ENCODE results near the gene CYSTM1. TPM values are rescaled to one million over a fixed set of nuclear protein-coding genes. Genes with fewer than 3 reads are reported as not detected.
"Not testable (repeated sequence)": the region's sequence is repeated elsewhere in the genome, so short reads cannot be mapped to it uniquely, and the experiment has no call there.

The CYSTM1 gene
- total RNA-seq, 8 experiments from 2014 or later: 18.8 to 102 (median 28.2) TPM

DNA sequence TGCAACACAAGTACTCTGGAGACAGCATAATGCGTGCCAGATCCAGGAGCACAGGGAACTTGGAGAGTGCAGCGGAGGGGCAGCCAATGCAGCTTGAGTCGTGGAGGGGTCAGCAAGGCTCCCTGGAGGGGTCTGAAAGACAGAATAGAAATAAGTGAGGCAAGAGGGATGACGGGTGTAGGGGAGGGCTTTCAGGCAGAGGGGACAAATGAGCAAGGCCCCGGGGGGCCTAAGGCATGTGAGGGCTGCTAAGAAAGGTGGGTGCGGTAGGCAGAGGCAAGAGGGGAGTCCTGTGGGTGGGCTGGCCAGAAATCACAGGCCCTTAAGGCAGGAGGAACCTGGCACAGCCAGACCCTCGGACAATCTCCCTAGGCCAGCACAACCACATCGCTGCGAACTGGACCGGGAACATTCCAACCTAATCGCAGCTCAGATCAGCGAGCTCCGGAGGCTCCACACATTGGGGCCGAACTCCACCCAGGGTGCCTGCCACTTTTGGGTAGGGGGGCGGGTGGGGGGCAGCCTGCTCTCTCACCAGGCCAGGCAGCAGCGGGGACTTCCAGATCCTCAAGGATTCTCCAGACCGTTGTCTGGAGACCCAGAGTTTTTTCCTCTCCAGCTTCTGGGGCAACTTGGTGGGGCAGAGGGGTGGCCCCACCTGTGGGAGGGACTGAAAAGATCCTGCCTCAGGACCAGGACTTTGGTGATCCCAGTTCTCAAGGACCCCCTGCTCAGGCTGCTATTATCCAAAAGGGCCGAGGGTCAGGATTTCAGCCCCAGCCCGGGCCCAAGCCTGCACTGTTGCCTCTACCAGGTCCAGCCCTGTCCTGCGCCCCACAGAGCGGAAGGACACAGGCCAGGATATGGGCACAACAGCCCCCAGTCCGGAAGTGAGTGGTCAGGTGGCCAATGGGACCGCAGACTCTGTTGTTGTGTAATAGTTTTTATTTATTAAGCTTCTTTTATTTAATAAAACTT, 22.7 kb upstream of the CYSTM1 start:
- WGBS, 10 experiments: 46 to 83% (median 69%) methylated on average over 1 to 8 of the region's 23 CpGs; no CpG with 5 or more reads in 4 of the 10 experiments
- H3K4me3 ChIP-seq: no peak overlapping the region
- ATAC-seq (replicated peaks in 6 of 8): no peak
- no peak overlapping the region for H3K27ac ChIP-seq
- peaks cover 0 to 15% of the 10 kb centered on the region in 2 donors for H3K4me1 ChIP-seq (replicated peaks in 1 of 2)
- in situ Hi-C loops (cut with MboI; ENCODE audit: low pct_unique_long_range_greater_than_20kb in 2 of 9, low sequenced_read_pairs in 9 of 9, unreplicated experiment in 9 of 9): loop anchor here in 6 of 9 experiments (10.0 to 25.0 kb wide), 3 partner anchors 78 to 365 kb away; partner anchors contain the start of gene PSD2 (in 3 of the 6)

DNA sequence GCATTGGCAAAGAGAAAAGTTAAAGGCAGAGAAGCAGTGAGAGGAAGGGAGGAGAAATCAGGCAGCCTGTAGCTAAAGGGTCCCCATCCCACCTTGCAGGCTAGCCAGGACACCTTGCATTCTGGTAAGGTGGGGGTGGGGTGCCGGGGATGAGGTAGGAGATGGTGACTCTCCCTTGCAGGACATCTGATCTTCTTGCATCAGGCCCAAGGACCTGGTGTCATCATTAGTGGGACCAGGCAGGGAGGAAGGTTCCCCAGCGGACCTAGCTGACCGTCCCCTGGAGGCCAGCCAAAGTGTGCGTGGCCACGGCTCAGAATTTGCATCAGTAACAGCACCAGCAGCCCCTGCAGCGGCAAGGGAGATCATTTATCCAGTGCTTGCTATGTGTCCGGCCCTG, 21.7 kb upstream of the CYSTM1 start:
- Histone ChIP-seq H3K4me1 (replicated peaks in 1 of 2) (peaks cover 0 to 15% of the 10 kb centered on the region in 2 donors), H3K4me3 (no peak overlapping the region), H3K27ac (no peak overlapping the region)
- in situ Hi-C loops (cut with MboI; ENCODE audit: low pct_unique_long_range_greater_than_20kb in 2 of 9, low sequenced_read_pairs in 9 of 9, unreplicated experiment in 9 of 9): loop anchor here in 6 of 9 experiments (10.0 to 25.0 kb wide), 3 partner anchors 78 to 366 kb away; partner anchors contain the start of gene PSD2 (in 3 of the 6)
- 14 to 80% (median 43%) methylated on average over 1 to 6 of the region's 7 CpGs; no CpG with 5 or more reads in 4 of the 10 experiments for WGBS, 10 experiments
- ATAC-seq (replicated peaks in 6 of 8): peak in 3 of 8 experiments; percentile 37 to 57 (median 53)

DNA sequence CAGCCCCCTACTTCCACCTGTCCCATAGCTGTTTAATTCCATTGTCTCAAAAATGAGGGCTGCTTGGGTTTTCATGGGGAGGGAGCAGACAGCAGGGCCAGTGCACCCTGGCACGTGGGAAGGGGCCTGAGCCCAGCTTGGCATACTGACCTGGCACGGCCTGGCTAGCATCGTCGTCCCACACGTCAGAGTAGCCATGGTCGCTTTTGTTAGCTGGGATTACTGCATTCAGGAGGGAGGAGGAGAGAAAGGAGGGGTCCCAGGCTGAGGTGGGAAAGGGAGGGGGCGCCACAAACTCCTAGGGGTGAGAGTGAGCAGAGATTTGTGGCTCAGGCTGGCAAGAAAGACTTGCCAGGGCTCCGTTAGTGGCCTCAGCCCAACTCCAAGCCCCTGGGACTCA, 21.1 kb upstream of the CYSTM1 start:
- 33 to 50% (median 36%) methylated on average over 1 to 6 of the region's 8 CpGs; no CpG with 5 or more reads in 7 of the 10 experiments for whole genome bisulfite sequencing, 10 experiments

DNA sequence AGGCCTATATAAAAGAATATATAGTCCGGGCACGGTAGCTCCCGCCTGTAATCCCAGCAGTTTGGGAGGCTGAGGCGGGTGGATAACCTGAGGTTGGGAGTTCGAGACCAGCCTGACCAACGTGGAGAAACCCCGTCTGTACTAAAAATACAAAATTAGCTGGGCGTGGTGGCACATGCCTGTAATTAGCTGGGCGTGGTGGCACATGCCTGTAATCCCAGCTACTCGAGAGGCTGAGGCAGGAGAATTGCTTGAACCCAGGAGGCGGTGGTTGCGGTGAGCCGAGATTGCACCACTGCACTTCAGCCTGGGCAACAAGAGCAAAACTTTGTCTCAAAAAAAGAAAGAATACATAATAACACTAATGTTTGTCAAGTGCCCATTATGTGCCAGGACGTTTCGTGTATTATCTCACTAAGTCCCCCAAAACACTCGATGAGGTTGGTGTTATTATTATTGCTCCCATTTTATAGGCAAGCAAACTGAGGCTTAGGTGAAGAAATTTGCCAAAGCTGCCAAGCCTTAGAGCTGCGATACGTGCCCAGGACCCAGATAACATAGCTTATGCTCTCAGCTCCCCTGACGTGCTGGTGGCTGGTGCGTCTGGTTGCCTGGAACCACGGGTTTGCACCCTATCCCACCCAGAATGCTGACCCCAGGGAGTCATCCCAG, 20.1 kb upstream of the CYSTM1 start:
- in situ Hi-C loops (cut with MboI; ENCODE audit: low pct_unique_long_range_greater_than_20kb in 2 of 9, low sequenced_read_pairs in 9 of 9, unreplicated experiment in 9 of 9): loop anchor here in 6 of 9 experiments (10.0 to 25.0 kb wide), 3 partner anchors 80 to 368 kb away; partner anchors contain the start of gene PSD2 (in 3 of the 6)
- H3K27ac ChIP-seq; ATAC-seq (replicated peaks in 6 of 8); H3K4me3 ChIP-seq: not testable (repeated sequence)
- peaks cover 0 to 15% of the 10 kb centered on the region in 2 donors for H3K4me1 ChIP-seq (replicated peaks in 1 of 2)
- WGBS, 10 experiments: 50 to 100% (median 84%) methylated on average over 1 to 12 of the region's 21 CpGs; no CpG with 5 or more reads in 1 of the 10 experiments

More for the DNA sequence above, 21.1 kb upstream of the CYSTM1 start:
- in situ Hi-C loops (cut with MboI; ENCODE audit: low pct_unique_long_range_greater_than_20kb in 2 of 9, low sequenced_read_pairs in 9 of 9, unreplicated experiment in 9 of 9): loop anchor here in 6 of 9 experiments (10.0 to 25.0 kb wide), 3 partner anchors 79 to 367 kb away; partner anchors contain the start of gene PSD2 (in 3 of the 6)
- ATAC-seq (replicated peaks in 6 of 8): no peak
- Histone ChIP-seq H3K27ac (no peak overlapping the region), H3K4me3 (no peak overlapping the region), H3K4me1 (replicated peaks in 1 of 2) (peaks cover 0 to 15% of the 10 kb centered on the region in 2 donors)

DNA sequence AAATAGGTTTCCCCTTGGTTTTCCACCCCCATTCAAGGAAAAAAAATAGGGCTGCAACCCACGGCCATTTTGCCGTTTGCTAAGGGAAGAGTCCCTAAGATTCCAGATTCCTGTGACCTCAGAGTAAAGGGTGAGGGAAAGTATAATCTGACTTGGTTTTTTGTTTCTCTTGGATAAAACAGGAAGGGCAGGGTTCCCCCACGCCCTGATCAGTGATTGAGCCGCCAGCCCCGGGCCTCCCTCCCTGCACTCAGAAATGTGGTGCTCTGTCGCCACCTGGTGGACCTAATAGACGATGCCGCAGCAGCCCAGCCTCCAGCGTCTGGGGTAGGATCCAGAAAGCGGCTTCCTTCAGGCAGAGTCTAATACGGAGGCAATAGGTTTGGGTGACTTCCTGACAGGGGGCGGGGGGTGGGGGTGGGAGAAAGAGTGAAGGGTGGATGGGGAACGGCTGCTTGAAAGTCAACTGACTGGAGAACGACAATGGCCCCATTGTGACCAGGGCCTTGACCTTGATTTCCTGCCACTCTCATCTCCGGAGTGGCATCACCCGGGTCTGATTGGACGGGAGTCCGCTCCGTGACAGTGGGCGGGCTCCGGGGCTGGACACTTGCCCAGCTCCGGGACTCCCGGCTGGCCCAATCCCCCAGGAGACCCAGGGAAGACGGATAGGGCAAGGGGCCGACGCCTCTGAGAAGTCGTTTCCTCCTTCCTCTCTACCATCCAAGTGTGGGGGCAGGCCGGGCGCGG, 17.8 kb upstream of the CYSTM1 start:
- H3K4me3 ChIP-seq: peak overlapping the region in 2 of 5 donors; percentile 1 to 10
- WGBS, 10 experiments: 0 to 25% (median 0%) methylated on average over 1 to 4 of the region's 30 CpGs; no CpG with 5 or more reads in 4 of the 10 experiments
- H3K27ac ChIP-seq: no peak overlapping the region
- peak; percentile 89 to 99 (median 96) for ATAC-seq (replicated peaks in 6 of 8)
- in situ Hi-C loops (cut with MboI; ENCODE audit: low pct_unique_long_range_greater_than_20kb in 2 of 9, low sequenced_read_pairs in 9 of 9, unreplicated experiment in 9 of 9): loop anchor here in 6 of 9 experiments (10.0 to 25.0 kb wide), 3 partner anchors 82 to 370 kb away; partner anchors contain the start of gene PSD2 (in 3 of the 6)
- H3K4me1 ChIP-seq (replicated peaks in 1 of 2): peaks cover 0 to 15% of the 10 kb centered on the region in 2 donors

DNA sequence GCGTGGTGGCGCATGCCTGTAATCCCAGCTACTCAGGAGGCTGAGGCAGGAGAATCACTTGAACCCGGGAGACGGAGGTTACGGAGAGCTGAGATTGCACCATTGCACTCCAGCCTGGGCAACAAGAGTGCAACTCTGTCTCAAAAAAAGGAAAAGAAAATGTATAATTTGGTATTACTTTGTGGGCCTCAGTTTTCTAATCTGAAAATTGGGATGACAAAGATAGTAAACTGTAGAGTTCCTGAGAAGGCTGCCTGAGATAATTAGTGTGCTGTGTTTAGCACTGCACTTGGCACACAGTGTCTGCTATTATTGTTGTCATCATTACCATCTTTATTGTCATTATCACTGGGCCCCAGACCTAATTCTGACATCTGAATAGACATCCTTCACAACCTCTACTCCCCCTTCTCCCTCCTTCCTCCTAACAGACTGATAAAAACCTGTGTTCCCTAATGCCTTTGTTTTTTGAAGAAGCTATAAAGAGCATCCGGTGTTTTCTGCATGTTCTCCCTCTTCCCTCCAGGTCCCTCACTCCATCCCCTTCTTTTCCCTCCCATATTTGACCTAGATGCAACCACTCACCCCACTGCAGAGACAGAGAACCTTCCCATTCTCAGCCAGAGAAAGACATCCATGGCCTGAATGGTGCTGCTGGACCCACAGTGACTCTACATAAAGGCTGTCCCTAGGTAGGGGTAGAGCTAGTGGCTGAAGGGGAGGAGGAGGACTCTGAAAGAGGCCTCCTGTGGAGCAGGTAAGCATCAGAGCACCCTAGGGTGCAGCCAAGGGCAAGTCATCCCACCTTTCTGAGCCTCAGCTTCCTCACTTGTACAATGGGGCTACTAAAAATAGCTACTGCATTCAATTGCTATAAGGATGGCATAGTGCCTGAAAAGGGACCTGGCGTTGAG, 15.7 kb upstream of the CYSTM1 start:
- Histone ChIP-seq H3K4me1 (replicated peaks in 1 of 2) (peaks cover 0 to 4% of the 10 kb centered on the region in 2 donors), H3K27ac (no peak overlapping the region), H3K4me3 (no peak overlapping the region)
- ATAC-seq (replicated peaks in 6 of 8): no peak
- 25 to 100% (median 83%) methylated on average over 1 to 7 of the region's 7 CpGs for WGBS, 10 experiments
- in situ Hi-C loops (cut with MboI; ENCODE audit: low pct_unique_long_range_greater_than_20kb in 2 of 9, low sequenced_read_pairs in 9 of 9, unreplicated experiment in 9 of 9): loop anchor here in 6 of 9 experiments (10.0 to 25.0 kb wide), 3 partner anchors 84 to 372 kb away; partner anchors contain the start of gene PSD2 (in 3 of the 6)

DNA sequence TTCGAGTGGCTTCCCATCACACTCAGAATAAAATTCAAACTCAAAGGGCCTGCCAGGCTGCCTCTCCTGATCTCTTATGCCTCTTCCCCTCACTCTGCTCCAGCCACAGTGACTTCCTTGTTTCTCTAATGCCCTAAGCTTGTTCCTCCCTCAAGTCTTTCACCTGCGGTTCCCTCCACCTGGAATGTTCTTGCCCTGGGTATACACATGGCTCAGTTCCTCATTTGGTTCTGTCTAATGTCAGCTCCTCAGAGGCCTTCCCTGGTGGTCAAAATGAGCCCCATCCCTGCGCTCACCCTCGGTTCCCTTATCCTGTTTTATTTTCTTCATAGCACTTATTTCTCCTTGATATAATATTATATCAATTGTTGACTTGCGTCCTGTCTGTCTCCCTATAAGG, 12.7 kb upstream of the CYSTM1 start:
- ATAC-seq (replicated peaks in 6 of 8): no peak
- Histone ChIP-seq H3K27ac (no peak overlapping the region), H3K4me3 (no peak overlapping the region), H3K4me1 (replicated peaks in 1 of 2) (no peaks in the 10 kb centered on the region)
- 50 to 100% (median 87%) methylated on average over 1 to 4 of the region's 5 CpGs; no CpG with 5 or more reads in 1 of the 10 experiments for WGBS, 10 experiments
- in situ Hi-C loops (cut with MboI; ENCODE audit: low pct_unique_long_range_greater_than_20kb in 2 of 9, low sequenced_read_pairs in 9 of 9, unreplicated experiment in 9 of 9): loop anchor here in 6 of 9 experiments (25.0 kb wide), 2 partner anchors 100 to 375 kb away; partner anchors contain the start of gene PSD2 (in 3 of the 6)

DNA sequence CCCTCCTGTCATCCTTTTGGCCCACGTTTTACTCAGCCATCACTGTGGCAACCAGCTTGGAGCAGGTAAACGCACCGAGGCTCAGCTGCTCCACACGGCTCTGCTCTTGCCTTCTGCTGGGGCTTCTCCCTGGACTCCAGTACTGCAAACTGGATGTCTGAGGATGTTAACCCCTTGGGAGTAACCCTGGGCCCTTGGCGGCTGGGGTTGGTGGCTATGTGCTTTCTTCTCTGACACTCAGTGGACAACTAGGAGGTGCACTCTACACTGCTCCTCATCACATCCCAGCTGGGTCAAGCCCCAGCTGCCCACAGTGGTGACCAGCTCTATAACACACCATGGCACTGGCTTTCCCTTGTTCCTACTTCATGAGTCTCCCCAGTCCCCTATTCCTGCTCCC, 12.2 kb upstream of the CYSTM1 start:
- WGBS, 10 experiments: 35 to 80% (median 65%) methylated on average over 2 to 4 of the region's 5 CpGs; no CpG with 5 or more reads in 2 of the 10 experiments
- H3K4me3 ChIP-seq: no peak overlapping the region
- H3K4me1 ChIP-seq (replicated peaks in 1 of 2): no peaks in the 10 kb centered on the region
- in situ Hi-C loops (cut with MboI; ENCODE audit: low pct_unique_long_range_greater_than_20kb in 2 of 9, low sequenced_read_pairs in 9 of 9, unreplicated experiment in 9 of 9): loop anchor here in 6 of 9 experiments (25.0 kb wide), 2 partner anchors 100 to 375 kb away; partner anchors contain the start of gene PSD2 (in 3 of the 6)
- no peak overlapping the region for H3K27ac ChIP-seq
- no peak for ATAC-seq (replicated peaks in 6 of 8)

DNA sequence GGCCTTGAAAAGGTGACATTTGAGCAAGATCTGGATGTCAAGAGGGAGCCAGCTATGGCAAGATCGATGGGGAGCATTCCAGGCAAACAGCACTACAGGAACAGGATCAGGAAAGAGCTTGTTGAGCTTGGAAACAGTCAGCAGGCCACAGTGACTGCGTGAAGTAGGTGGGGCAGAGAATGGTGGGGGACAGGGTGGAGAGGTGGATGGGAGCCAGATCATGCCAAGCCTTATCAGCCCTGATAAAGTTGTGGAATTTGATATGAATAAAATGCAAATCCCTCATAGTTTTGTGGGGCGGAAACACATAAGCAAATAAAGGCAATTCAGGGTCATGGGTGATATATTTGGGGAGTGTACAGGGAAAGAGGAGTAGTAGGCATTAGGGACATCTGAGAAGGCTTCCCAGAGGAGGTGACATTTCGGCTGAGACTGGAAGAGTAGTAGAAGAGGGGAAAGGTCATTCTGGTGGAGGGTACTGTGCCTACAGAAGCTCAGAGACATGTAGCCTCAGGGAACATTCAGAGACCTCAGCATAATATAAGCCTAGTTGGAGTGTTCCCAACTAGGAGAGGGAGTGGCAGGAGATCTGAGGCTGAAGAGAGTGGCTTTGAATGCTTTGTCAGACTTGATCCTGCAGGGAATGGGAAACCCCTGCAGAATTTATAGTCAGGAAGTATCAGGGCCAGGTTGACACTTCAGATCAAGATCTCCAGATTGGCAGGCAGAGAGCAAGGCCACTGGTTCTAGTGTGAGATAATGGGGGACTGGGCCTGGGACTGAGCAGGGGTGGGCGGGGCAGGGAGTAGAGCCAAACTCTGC, 9.7 kb upstream of the CYSTM1 start:
- no peaks in the 10 kb centered on the region for H3K4me1 ChIP-seq (replicated peaks in 1 of 2)

DNA sequence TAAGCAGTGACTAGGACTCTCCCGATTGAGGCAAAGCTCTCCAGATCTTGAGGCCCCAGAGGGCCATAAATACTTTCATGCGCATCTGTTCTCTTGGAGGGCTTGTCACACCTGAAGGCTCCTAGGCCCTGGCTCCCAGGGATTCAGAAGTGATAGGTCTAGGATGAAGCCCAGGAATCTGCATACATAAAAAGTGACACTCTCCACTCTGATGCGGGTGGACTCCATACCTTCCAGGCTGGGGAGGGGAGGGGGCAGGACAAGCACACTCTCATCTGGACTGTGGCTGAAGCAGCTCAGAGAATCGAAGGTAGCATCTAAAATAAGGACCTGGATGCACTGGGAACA, 9.1 kb upstream of the CYSTM1 start:
- no peak for ATAC-seq (replicated peaks in 6 of 8)
- H3K4me3 ChIP-seq: no peak overlapping the region
- in situ Hi-C loops (cut with MboI; ENCODE audit: low pct_unique_long_range_greater_than_20kb in 2 of 9, low sequenced_read_pairs in 9 of 9, unreplicated experiment in 9 of 9): loop anchor here in 6 of 9 experiments (25.0 kb wide), 2 partner anchors 104 to 379 kb away; partner anchors contain the start of gene PSD2 (in 3 of the 6)
- 17 to 60% (median 40%) methylated on average over 1 to 2 of the region's 4 CpGs; no CpG with 5 or more reads in 7 of the 10 experiments for WGBS, 10 experiments
- no peaks in the 10 kb centered on the region for H3K4me1 ChIP-seq (replicated peaks in 1 of 2)
- H3K27ac ChIP-seq: no peak overlapping the region

More for the DNA sequence above, 9.7 kb upstream of the CYSTM1 start:
- in situ Hi-C loops (cut with MboI; ENCODE audit: low pct_unique_long_range_greater_than_20kb in 2 of 9, low sequenced_read_pairs in 9 of 9, unreplicated experiment in 9 of 9): loop anchor here in 6 of 9 experiments (25.0 kb wide), 2 partner anchors 103 to 378 kb away; partner anchors contain the start of gene PSD2 (in 3 of the 6)
- Histone ChIP-seq H3K27ac (no peak overlapping the region), H3K4me3 (no peak overlapping the region)
- WGBS, 10 experiments: 40 to 83% (median 69%) methylated on average over 1 to 4 of the region's 5 CpGs; no CpG with 5 or more reads in 1 of the 10 experiments
- peak in 3 of 8 experiments; percentile 62 to 71 (median 68) for ATAC-seq (replicated peaks in 6 of 8)
